IPS DF 6.9 (cell line): ENCODE results near the gene TMCO5A.
"Not testable (repeated sequence)": the region's sequence is repeated elsewhere in the genome, so short reads cannot be mapped to it uniquely, and the experiment has no call there.

Source experiments
- DNase-seq: peaks from one replicate; pipeline ENCODE4 v3.0.0-alpha.2; 2013; ENCODE audit warnings: low read depth, low spot score
- H3K27ac ChIP-seq: one replicate; pipeline ENCODE4 v1.5.1; 2013; ENCODE audit warnings: low read length, control low read depth
- H3K27me3 ChIP-seq: 2 replicates; pipeline ENCODE4 v1.6.1; 2013; ENCODE audit warnings: mild to moderate bottlenecking, low read length; ENCODE audit not compliant: control insufficient read depth, insufficient read depth
- H3K36me3 ChIP-seq: 2 replicates; pipeline ENCODE4 v1.6.1; 2013; ENCODE audit warnings: low read length; ENCODE audit not compliant: control insufficient read depth, insufficient read depth
- H3K4me1 ChIP-seq: 2 replicates; pipeline ENCODE4 v1.6.1; 2013; ENCODE audit warnings: low read length; ENCODE audit not compliant: control insufficient read depth, insufficient read depth
- H3K4me3 ChIP-seq: 2 replicates; pipeline ENCODE4 v1.5.1; 2013; ENCODE audit warnings: mild to moderate bottlenecking, low read length
- H3K9me3 ChIP-seq: 2 replicates; pipeline ENCODE4 v1.6.1; 2013; ENCODE audit warnings: low read length, inconsistent platforms; ENCODE audit not compliant: control insufficient read depth, insufficient read depth
- WGBS: extraction: QIAGEN DNeasy Blood & Tissue Kit; methylation state at CpG from one replicate; pipeline ENCODE4 v1.1.7; 2013; ENCODE audit warnings: mixed read lengths, missing lambda C conversion rate; ENCODE audit not compliant: insufficient read length, insufficient coverage; 5-methylcytosine and 5-hydroxymethylcytosine counted together

Gene TMCO5A

DNA sequence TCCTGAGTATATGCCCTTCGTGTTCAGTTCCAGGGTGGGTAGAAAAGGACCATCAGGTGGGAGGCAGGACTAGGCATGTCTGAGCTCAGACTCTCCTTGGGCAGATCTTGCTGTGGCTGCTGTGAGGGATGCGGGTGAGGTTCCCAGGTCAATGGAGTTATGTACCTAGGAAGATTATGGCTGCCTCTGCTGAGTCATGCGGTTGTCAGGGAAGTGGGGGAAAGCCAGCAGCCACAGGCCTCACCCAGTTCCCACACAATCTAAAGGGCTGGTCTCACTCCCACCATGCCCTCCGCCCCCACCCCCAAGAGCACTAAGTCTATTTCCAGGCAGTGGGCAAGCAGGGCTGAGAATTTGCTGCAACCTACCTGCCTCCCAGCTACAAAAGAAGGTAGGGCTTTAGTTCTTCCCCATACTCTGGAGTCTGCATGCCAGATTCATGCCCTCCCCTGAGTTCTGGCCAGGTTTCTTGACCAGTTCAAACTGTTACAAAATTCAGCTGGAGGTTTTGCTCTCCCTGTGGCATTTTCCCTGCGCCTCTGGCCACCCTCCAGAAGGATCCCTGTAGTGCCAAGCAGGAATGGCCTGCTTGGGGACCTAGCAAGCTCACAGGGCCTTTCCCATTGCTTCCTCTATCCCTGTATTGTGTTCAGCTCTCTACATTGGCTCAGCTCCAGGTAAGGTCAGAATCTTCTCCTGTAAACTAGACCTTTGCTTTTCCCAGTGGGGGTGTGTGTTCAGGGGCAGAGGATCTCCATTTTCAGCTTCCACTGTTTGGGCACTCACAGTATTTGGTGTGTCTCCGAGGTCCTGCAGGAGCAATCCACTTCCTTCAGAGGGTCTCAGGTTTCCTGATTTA is 12.7 kb upstream of the TMCO5A start:
- Histone ChIP-seq H3K4me3 (no peak overlapping the region), H3K27me3 (no peaks in the 10 kb centered on the region), H3K36me3 (no peaks in the 10 kb centered on the region), H3K4me1 (no peaks in the 10 kb centered on the region), H3K9me3 (no peaks in the 10 kb centered on the region), H3K27ac (no peak overlapping the region)
- DNase-seq = no peak
- WGBS = no CpG with 5 or more reads among the region's 6 CpGs

DNA sequence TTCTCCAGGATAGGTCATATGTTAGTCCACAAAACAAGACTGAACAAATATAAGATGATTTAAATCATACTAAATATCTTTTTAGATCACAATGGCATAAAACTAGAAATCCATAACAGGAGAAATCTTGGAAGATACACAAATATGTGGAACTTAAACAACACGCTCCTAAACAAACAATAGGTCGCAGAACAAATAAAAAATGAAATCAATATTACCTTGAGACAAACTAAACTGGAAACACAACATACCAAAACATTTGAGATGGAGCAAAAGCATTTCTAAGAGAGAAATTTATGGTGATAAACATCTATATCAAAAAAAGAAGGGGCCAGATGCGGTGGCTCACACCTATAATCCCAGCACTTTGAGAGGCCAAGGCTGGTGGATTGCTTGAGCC is 8.3 kb upstream of the TMCO5A start:
- Histone ChIP-seq H3K27ac (no peak overlapping the region), H3K9me3 (no peaks in the 10 kb centered on the region), H3K4me1 (no peaks in the 10 kb centered on the region), H3K36me3 (no peaks in the 10 kb centered on the region), H3K27me3 (no peaks in the 10 kb centered on the region), H3K4me3 (no peak overlapping the region)
- DNase-seq = no peak
- no CpG with 5 or more reads among the region's 3 CpGs for WGBS

DNA sequence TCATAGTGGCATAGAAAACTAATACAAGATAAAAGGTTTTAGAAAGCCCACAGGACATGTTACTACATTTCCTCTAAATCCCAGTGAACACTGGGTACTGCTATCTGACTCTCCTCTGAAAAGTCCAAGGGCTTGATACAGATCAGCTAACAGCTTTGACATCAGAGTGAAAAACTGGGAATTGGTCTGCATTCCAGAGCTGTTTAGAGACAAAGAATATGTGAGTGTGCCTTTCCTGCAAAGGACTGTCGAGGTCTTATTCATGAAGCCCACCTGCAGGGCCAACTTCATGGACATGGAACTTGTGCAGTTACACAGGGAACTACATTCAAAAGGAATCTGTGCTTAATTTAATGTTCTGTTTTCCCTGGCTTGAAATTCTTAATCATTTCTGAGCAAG is 5.2 kb upstream of the TMCO5A start:
- H3K27ac ChIP-seq = no peak overlapping the region
- no peaks in the 10 kb centered on the region for H3K9me3 ChIP-seq
- no CpG with 5 or more reads among the region's 1 CpG for WGBS
- no peak overlapping the region for H3K4me3 ChIP-seq
- H3K36me3 ChIP-seq = no peaks in the 10 kb centered on the region
- no peaks in the 10 kb centered on the region for H3K4me1 ChIP-seq
- no peak for DNase-seq
- H3K27me3 ChIP-seq = no peaks in the 10 kb centered on the region

DNA sequence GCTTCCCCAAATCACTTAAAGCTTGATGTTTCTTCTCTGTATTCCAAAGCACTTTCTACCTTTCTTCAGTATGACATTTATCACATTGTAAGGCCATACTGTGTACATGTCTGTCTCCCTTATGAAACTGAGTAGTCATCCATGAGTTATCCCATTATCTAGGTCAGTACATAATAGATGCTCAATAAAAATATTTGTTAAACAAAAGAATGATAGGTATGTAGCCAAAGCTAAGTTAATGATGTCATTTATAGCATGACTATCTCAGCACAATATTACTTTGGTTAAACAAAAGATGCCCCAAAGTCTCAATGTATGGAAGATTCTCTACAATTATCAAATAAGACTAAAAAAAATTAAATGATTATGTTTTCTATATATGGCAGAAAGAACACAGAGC is 3.1 kb upstream of the TMCO5A start:
- no peak overlapping the region for H3K4me3 ChIP-seq
- no peaks in the 10 kb centered on the region for H3K9me3 ChIP-seq
- H3K27me3 ChIP-seq = no peaks in the 10 kb centered on the region
- H3K36me3 ChIP-seq = no peaks in the 10 kb centered on the region
- DNase-seq = no peak
- H3K27ac ChIP-seq = no peak overlapping the region
- H3K4me1 ChIP-seq = no peaks in the 10 kb centered on the region

DNA sequence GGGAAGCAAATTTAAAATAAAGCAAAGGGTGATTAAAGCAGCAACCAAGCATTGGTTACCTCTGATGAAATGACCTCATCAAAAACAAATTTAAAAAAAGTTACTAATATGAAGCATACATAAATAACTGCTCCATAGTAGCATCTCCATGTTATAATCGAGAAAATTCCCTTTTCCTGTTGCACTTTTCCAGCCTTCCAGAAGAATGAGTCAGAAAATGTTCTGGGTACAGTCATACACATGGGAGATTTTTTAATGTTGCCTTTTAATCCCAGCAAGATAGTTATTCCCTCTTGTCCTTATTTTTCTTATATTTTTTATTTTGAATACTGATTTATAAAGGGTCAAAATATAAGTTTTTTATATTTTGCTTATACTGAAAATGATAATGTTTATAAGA is 2.6 kb upstream of the TMCO5A start:
- no CpG with 5 or more reads among the region's 1 CpG for WGBS
- no peaks in the 10 kb centered on the region for H3K9me3 ChIP-seq
- H3K27me3 ChIP-seq = no peaks in the 10 kb centered on the region
- no peak for DNase-seq
- H3K4me3 ChIP-seq = no peak overlapping the region
- no peaks in the 10 kb centered on the region for H3K36me3 ChIP-seq
- H3K4me1 ChIP-seq = no peaks in the 10 kb centered on the region
- no peak overlapping the region for H3K27ac ChIP-seq

DNA sequence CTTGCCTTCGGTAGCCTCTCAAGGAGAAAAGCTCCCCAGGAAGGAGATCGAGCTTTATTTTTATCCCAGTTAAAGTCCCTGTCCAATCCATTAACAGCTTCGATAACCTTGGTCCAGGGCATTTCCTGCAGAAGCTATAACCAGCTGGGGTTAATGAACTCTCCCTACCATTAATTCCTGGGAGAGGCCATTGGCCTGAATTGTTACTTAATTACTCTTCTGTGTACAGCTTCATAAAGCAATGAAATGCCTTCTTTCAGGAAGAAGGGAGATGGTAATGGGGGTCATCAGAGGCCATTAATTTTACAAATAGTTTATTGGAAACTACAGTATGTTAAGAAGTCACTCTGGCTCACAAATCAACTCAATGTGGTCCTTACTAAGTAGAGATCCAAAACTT is 1.9 kb upstream of the TMCO5A start:
- Histone ChIP-seq H3K36me3 (no peaks in the 10 kb centered on the region), H3K9me3 (no peaks in the 10 kb centered on the region), H3K4me3 (no peak overlapping the region), H3K27me3 (no peaks in the 10 kb centered on the region), H3K27ac (no peak overlapping the region), H3K4me1 (no peaks in the 10 kb centered on the region)
- WGBS = no CpG with 5 or more reads among the region's 3 CpGs
- DNase-seq = no peak

DNA sequence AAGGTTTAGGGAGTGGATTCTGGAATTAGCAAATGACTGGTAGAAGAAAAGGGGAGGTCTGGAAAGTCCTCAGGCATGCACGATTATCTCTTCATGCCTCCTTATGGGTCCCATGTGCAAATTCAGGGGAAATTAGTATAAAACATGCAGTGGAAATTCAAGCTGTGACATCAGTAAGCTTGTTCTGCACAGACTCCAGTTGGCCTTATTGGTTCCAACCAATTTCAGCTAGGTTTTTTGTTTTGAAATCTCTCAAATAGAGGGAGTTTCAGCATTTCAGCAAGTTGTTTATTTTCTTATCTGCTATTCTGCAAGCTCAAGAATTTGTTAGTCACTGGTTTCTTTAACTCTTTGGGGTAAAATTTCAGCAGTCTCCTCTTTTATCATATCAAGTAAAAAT is 774 bp upstream of the TMCO5A start:
- H3K27ac ChIP-seq = no peak overlapping the region
- H3K9me3 ChIP-seq = no peaks in the 10 kb centered on the region
- H3K36me3 ChIP-seq = no peaks in the 10 kb centered on the region
- no CpG with 5 or more reads among the region's 1 CpG for WGBS
- H3K27me3 ChIP-seq = no peaks in the 10 kb centered on the region
- no peaks in the 10 kb centered on the region for H3K4me1 ChIP-seq
- no peak for DNase-seq
- no peak overlapping the region for H3K4me3 ChIP-seq

DNA sequence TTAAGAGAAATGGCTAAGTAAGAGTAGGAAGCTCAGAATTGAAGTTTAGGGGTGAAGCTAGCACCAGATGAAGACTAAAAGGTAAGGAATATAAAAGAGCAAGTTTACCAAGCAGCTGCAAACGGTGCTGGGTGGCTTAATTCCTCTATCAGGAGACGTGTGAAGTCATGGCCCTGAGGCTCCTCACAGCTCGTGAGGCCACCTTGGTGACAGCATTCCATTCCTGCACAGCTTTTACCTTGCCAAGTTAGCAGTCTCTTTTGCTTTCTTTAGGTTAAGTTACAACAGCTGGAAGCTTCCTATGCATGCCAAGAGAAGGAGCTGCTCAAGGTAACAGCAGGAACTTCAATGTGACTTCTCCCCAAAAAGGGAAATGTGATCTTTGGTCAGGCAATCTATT is 6.4 kb downstream of the TMCO5A start:
- H3K27me3 ChIP-seq = no peaks in the 10 kb centered on the region
- H3K9me3 ChIP-seq = no peaks in the 10 kb centered on the region
- 0 out of 2 replicates have a peak, but pooled peaks cover 2% of the 10 kb centered on the region for H3K4me1 ChIP-seq
- H3K4me3 ChIP-seq = no peak overlapping the region
- H3K27ac ChIP-seq = no peak overlapping the region
- DNase-seq = no peak
- no CpG with 5 or more reads among the region's 3 CpGs for WGBS
- no peaks in the 10 kb centered on the region for H3K36me3 ChIP-seq

DNA sequence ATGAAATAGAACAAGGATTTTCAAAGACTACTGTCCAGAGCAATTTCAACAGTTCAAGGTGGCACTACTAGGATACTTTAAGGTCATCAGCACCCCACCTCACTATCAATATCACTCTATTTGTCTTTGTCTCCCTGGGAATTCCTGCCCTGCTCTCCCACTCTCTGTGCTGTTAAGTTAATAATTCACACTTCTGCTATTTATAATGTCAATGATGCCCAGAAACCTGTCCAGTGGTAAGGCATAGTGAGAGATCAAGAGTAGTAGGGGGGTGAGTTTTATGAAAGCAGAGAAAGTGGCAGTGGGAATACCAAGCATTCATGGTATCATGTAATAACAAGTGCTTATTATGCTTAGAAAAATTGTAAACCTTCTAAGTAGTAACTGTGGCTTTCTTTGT is 7.3 kb downstream of the TMCO5A start:
- no peak overlapping the region for H3K27ac ChIP-seq
- H3K27me3 ChIP-seq = no peaks in the 10 kb centered on the region
- no peak overlapping the region for H3K4me3 ChIP-seq
- H3K4me1 ChIP-seq = 0 out of 2 replicates have a peak, but pooled peaks cover 2% of the 10 kb centered on the region
- no peaks in the 10 kb centered on the region for H3K36me3 ChIP-seq
- DNase-seq = no peak
- no peaks in the 10 kb centered on the region for H3K9me3 ChIP-seq

DNA sequence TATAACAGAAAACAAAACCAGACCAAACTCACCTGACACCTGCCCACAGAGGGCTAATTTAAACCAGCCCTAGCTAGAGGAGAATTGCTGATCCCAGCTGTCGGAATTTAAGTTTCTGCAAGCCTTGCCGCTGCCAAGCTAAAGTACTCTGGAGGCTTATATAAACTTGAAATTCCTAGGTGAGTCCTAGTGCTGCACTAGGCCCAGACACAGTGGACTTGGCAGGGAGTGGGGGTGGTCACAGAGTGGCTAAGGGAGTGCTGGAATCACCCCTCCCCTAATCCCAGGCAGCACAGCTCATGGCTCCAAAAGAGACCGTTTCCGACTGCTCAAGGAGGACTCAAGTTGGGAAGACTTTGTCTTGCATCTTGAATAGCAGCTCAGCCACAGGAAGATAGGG is 17.6 kb downstream of the TMCO5A start:
- no peak for DNase-seq
- Histone ChIP-seq H3K4me1 (no peaks in the 10 kb centered on the region), H3K36me3 (no peaks in the 10 kb centered on the region), H3K27me3 (no peaks in the 10 kb centered on the region), H3K9me3 (no peaks in the 10 kb centered on the region), H3K27ac (no peak overlapping the region), H3K4me3 (no peak overlapping the region)
- WGBS = no CpG with 5 or more reads among the region's 4 CpGs

DNA sequence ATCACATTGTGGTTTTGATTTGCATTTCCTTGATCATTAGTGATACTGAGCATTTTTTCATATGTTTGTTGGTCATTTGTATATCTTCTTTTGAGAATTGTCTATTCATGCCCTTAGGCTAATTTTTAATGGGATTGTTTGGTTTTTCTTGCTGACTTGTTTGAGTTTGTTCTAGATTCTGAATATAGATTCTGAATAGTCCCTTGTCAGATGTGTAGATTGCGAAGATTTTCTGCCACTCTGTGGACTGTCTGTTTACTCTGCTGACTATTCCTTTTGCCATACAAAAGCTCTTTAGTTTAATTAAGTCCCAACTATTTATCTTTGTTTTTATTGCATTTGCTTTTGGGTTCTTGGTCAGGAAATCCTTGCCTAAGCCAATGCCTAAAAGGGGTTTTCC is 26.3 kb downstream of the TMCO5A start:
- not testable (repeated sequence) for H3K4me1 ChIP-seq, H3K4me3 ChIP-seq, H3K9me3 ChIP-seq, DNase-seq, H3K36me3 ChIP-seq, H3K27me3 ChIP-seq, H3K27ac ChIP-seq
- no CpG with 5 or more reads among the region's 1 CpG for WGBS
